ENCODE data around the gene MCRIP1. TPM values are rescaled to one million over a fixed set of nuclear protein-coding genes. Genes with fewer than 3 reads are reported as not detected.
A peak's percentile ranks its signal among the peaks of the same experiment; 100 is the strongest.

MCRIP1 gene
- total and polyA plus RNA-seq, 2 of the 13 experiments (the other 11 are each of a cell fraction or from before 2014, with no cell fraction given), result 79.7 to 84.9 TPM

GRCh38 chr17:81859906-81860755 is 27.0 kb upstream of the MCRIP1 start, which contains the start of gene P4HB (continued):
- TF ChIP-seq ZNF737 (CRISPR knock-in tag; IDR thresholded peaks at IDR 0.05; ENCODE audit: borderline replicate concordance) (peak; percentile 13; the same call in 1 of the 2 replicates), ZMYM3 (CRISPR knock-in tag; IDR thresholded peaks at IDR 0.05) (no peak), TOPORS (CRISPR knock-in tag; IDR thresholded peaks at IDR 0.05) (peak; percentile 30; the same call in 1 of the 2 replicates), ZNF446 (CRISPR knock-in tag; IDR thresholded peaks at IDR 0.05) (peak; percentile 78; the same call in 1 of the 2 replicates), SKI (IDR thresholded peaks at IDR 0.05; ENCODE audit: partially characterized antibody) (peak; percentile 71), SIN3A (IDR thresholded peaks at IDR 0.05; ENCODE audit: borderline replicate concordance, low read depth, low read length) (peak; percentile 83; the same call in 1 of the 2 replicates), MLXIP (CRISPR knock-in tag; IDR thresholded peaks at IDR 0.05; ENCODE audit: borderline replicate concordance) (peak; percentile 74; the same call in 1 of the 2 replicates), ATF7-NPFF (CRISPR knock-in tag; IDR thresholded peaks at IDR 0.05; ENCODE audit: low read depth) (peak; percentile 87), SP140L (CRISPR knock-in tag; IDR thresholded peaks at IDR 0.05; ENCODE audit: borderline replicate concordance) (no peak), XRCC5 (optimal IDR thresholded peaks at IDR 0.05; ENCODE audit: low read length) (peak; percentile 36), RARA (CRISPR knock-in tag; IDR thresholded peaks at IDR 0.05) (peak; percentile 6; the same call in 1 of the 2 replicates), ZNF282 (IDR thresholded peaks at IDR 0.05; ENCODE audit: partially characterized antibody) (no peak), FOXM1 (CRISPR knock-in tag; IDR thresholded peaks at IDR 0.05) (peak; percentile 68; the same call in 1 of the 2 replicates), ZNF407 (CRISPR knock-in tag; IDR thresholded peaks at IDR 0.05; ENCODE audit: not compliant biosample characterization) (peak; percentile 4), SMAD9 (CRISPR knock-in tag; IDR thresholded peaks at IDR 0.05) (0 out of 2 replicates have a peak, but pooled peaks have one; percentile 37)
- TF ChIP-seq, protein P1, sequence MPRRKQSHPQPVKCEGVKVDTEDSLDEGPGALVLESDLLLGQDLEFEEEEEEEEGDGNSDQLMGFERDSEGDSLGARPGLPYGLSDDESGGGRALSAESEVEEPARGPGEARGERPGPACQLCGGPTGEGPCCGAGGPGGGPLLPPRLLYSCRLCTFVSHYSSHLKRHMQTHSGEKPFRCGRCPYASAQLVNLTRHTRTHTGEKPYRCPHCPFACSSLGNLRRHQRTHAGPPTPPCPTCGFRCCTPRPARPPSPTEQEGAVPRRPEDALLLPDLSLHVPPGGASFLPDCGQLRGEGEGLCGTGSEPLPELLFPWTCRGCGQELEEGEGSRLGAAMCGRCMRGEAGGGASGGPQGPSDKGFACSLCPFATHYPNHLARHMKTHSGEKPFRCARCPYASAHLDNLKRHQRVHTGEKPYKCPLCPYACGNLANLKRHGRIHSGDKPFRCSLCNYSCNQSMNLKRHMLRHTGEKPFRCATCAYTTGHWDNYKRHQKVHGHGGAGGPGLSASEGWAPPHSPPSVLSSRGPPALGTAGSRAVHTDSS (CRISPR knock-in tag; conservative IDR thresholded peaks at IDR 0.05), result 0 out of 2 replicates have a peak, but pooled peaks have one; percentile 30
